Activated CD4-positive, alpha-beta memory T cell treated with anti-CD3 and anti-CD28 coated beads, Interleukin-2, amount 10 ng/mL, durations not matched to agents 7 days and 5 days (primary cell): Measurements from ENCODE around the gene TGFB3. TPM values are rescaled to one million over a fixed set of nuclear protein-coding genes. Genes with fewer than 3 reads are reported as not detected.

ENCODE experiments used
- CTCF ChIA-PET: fragments of 350-600 bp; sonication (Branson Sonifier 250); formaldehyde crosslinking; loops from one replicate; lab custom pipeline; 2021; ENCODE audit warnings: antibody characterized with exemption, inconsistent platforms; lab: Charles Lee
- POLR2A ChIA-PET: fragments of 350-600 bp; sonication (Branson Sonifier 250); formaldehyde crosslinking; loops from one replicate; lab custom pipeline; 2021; ENCODE audit warnings: antibody characterized with exemption; lab: Charles Lee
- DNase-seq: peaks from one replicate; pipeline ENCODE4 v3.0.0-alpha.2; 2020
- H3K27ac Mint-ChIP-seq: one replicate; pipeline ENCODE4 v1.8.0; 2021; ENCODE audit warnings: mild to moderate bottlenecking, mixed read lengths
- H3K27me3 Mint-ChIP-seq: one replicate; pipeline ENCODE4 v1.8.0; 2021; ENCODE audit warnings: mixed read lengths
- H3K36me3 Mint-ChIP-seq: one replicate; pipeline ENCODE4 v1.8.0; 2021; ENCODE audit warnings: low read depth, mixed read lengths
- H3K4me1 Mint-ChIP-seq: one replicate; pipeline ENCODE4 v1.8.0; 2021; ENCODE audit warnings: mixed read lengths
- H3K4me3 Mint-ChIP-seq: one replicate; pipeline ENCODE4 v1.8.0; 2021; ENCODE audit warnings: mild to moderate bottlenecking, mixed read lengths
- H3K9me3 Mint-ChIP-seq: one replicate; pipeline ENCODE4 v1.8.0; 2021; ENCODE audit warnings: mixed read lengths
- total RNA-seq, 2 experiments: library from RNA; stranded (reverse); gene quantifications; one replicate each; pipeline ENCODE4 v1.2.3, GENCODE V29; 2021

TGFB3 gene
- total RNA-seq, 2 experiments from 2014 or later, result 1.8 to 2.1 TPM

DNA sequence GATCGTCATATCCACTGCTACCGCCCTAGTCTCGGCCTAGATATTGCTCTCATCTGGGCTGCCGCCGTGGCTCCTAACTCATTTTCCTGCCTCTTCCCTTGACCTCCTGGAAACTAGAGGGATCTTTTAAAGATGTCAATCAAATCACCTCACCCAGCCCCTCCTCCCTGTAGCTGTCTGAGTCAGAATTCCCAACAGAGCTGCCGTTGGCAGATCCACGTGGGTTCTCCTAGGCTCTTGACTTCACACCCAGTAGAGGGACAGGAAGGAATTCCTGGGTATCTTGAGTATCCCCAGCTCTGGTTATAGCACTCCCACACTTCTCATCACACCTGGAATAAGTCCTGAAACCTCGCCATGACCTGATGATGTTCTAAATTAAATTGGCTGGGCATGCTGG is 11.9 kb downstream of the TGFB3 start:
- H3K4me3 Mint-ChIP-seq, result no peak overlapping the region
- DNase-seq, result no peak
- H3K27ac Mint-ChIP-seq, result no peak overlapping the region
- no peaks in the 10 kb centered on the region for H3K9me3 Mint-ChIP-seq
- H3K36me3 Mint-ChIP-seq, result no peaks in the 10 kb centered on the region
- CTCF ChIA-PET, result interaction anchor here (1.3 kb wide), 1 partner anchor 13 kb away, joined by 3 read pairs; no protein-coding TSS in a partner anchor
- POLR2A ChIA-PET, result no interaction called here
- no peaks in the 10 kb centered on the region for H3K4me1 Mint-ChIP-seq
- H3K27me3 Mint-ChIP-seq, result no peaks in the 10 kb centered on the region

DNA sequence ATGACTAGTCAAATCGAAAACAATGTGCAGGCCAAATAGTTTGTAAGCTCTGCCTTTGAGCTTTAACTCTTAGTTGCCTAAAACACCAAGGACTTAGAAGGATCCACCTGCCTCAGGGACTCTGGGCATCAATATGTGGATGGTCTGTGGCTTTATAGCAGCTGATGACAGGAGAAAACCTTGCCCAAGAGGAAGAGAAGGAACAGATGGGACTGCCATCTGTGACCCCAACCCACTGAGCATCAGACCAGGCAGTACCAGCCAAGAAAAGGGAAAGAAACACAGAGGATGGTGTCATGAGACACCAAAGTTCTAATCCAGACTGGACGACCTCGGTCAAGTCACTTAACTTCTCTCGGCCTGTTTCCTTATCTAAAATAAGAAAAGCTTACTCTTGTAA is 12.7 kb downstream of the TGFB3 start:
- Mint-ChIP-seq H3K9me3 (no peaks in the 10 kb centered on the region), H3K4me3 (no peak overlapping the region), H3K27me3 (no peaks in the 10 kb centered on the region), H3K4me1 (no peaks in the 10 kb centered on the region), H3K27ac (no peak overlapping the region), H3K36me3 (no peaks in the 10 kb centered on the region)
- ChIA-PET CTCF (interaction anchor here (1.3 kb wide), 1 partner anchor 14 kb away, joined by 3 read pairs; no protein-coding TSS in a partner anchor), POLR2A (no interaction called here)
- DNase-seq, result no peak

DNA sequence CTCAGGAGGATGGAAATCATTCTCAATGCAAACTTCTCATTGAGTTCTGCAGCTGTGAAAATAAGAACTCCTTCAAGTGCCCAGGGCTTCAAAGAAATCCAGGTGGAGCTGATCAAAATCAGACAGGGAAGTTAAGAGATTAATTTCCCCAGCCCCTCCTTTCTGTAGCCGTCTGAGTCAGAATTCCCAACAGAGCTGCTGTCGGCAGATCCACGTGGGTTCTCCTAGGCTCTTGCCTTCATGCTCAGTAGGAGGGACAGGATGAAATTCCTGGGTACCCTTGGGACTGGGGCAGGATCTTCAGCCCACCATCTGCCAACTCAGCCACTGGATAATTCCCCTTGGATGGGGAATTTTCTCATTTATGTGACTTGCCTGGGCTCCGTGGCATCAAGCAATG is 13.3 kb downstream of the TGFB3 start:
- POLR2A ChIA-PET, result no interaction called here
- H3K36me3 Mint-ChIP-seq, result no peaks in the 10 kb centered on the region
- H3K4me1 Mint-ChIP-seq, result no peaks in the 10 kb centered on the region
- DNase-seq, result no peak
- H3K27me3 Mint-ChIP-seq, result no peaks in the 10 kb centered on the region
- H3K9me3 Mint-ChIP-seq, result no peaks in the 10 kb centered on the region
- CTCF ChIA-PET, result no interaction called here
- H3K4me3 Mint-ChIP-seq, result no peak overlapping the region
- H3K27ac Mint-ChIP-seq, result no peak overlapping the region

GRCh38 chr14:75967866-75968265 is 13.9 kb downstream of the TGFB3 start:
- H3K27ac Mint-ChIP-seq, result no peak overlapping the region

DNA sequence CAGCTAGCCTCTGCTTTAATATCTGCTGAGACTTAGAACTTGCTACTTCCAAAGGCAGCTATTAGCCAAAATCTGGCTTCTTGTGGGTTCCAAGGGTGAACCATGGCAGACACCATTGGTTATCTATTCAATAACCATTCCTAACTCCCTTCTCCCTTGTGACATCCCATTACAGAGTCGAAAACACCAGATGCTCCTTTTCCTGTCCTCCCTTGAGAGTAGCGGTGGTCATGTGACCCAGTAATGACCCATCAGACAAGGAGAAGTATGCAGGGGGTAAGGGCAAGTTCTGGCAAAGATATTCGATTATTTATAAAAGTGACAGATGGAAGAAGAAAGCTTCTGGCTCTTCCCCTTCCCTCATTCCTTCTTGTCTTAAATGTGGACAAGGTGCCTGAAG is 20.1 kb downstream of the TGFB3 start:
- no peaks in the 10 kb centered on the region for H3K4me1 Mint-ChIP-seq
- H3K27me3 Mint-ChIP-seq, result no peaks in the 10 kb centered on the region
- H3K4me3 Mint-ChIP-seq, result no peak overlapping the region
- DNase-seq, result no peak
- ChIA-PET CTCF (no interaction called here), POLR2A (no interaction called here)
- H3K9me3 Mint-ChIP-seq, result no peaks in the 10 kb centered on the region
- H3K36me3 Mint-ChIP-seq, result no peaks in the 10 kb centered on the region
- H3K27ac Mint-ChIP-seq, result no peak overlapping the region

More at GRCh38 chr14:75967866-75968265, 13.9 kb downstream of the TGFB3 start:
- DNase-seq, result no peak
- Mint-ChIP-seq H3K4me1 (no peaks in the 10 kb centered on the region), H3K36me3 (no peaks in the 10 kb centered on the region), H3K9me3 (no peaks in the 10 kb centered on the region), H3K27me3 (no peaks in the 10 kb centered on the region), H3K4me3 (no peak overlapping the region)
- ChIA-PET CTCF (no interaction called here), POLR2A (no interaction called here)

DNA sequence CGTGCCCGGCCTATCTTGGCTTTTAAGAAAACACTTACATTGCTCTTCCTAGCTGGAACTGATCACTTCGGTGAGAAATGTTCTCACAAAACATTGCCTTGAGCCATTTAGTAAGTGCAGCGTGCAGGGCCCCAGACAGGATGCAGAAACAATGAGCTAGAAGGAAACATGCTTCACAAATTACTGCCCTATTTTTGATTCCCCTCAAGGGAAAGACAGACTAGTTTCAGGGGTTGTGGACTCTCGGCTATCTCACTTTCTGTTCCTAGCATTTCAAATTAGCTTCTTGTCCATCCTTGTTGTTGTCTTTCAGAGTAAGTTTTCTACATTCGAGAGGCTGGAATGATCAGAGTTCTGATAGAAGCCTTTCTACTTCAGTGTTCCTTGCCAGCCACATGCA is 21.6 kb downstream of the TGFB3 start:
- Mint-ChIP-seq H3K4me1 (no peaks in the 10 kb centered on the region), H3K9me3 (no peaks in the 10 kb centered on the region), H3K27me3 (no peaks in the 10 kb centered on the region), H3K36me3 (no peaks in the 10 kb centered on the region), H3K27ac (no peak overlapping the region), H3K4me3 (no peak overlapping the region)
- no peak for DNase-seq
- POLR2A ChIA-PET, result no interaction called here
- CTCF ChIA-PET, result no interaction called here

DNA sequence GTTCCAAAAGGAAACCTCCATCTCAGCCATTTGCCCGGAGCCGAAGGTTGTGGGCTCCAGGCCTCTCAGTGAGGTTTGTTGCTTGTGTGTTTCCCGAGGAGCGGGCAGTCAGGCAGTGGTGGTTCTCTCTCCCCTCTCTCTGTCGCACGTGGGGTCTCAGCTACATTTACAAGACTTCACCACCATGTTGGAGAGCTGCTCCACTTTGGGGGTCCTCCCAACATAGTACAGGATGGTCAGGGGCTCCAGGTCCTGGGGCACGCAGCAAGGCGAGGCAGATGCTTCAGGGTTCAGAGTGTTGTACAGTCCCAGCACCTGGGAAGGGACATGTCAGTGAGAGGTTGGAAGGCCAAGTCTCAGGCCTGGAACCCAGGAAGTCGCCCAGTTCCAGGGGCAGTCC is 22.8 kb downstream of the TGFB3 start:
- ChIA-PET POLR2A (no interaction called here), CTCF (interaction anchor here (1.1 kb wide), 1 partner anchor 52 kb away, joined by 3 read pairs; no protein-coding TSS in a partner anchor)
- Mint-ChIP-seq H3K4me3 (no peak overlapping the region), H3K27ac (no peak overlapping the region), H3K36me3 (no peaks in the 10 kb centered on the region), H3K9me3 (no peaks in the 10 kb centered on the region), H3K27me3 (no peaks in the 10 kb centered on the region), H3K4me1 (no peaks in the 10 kb centered on the region)
- no peak for DNase-seq

DNA sequence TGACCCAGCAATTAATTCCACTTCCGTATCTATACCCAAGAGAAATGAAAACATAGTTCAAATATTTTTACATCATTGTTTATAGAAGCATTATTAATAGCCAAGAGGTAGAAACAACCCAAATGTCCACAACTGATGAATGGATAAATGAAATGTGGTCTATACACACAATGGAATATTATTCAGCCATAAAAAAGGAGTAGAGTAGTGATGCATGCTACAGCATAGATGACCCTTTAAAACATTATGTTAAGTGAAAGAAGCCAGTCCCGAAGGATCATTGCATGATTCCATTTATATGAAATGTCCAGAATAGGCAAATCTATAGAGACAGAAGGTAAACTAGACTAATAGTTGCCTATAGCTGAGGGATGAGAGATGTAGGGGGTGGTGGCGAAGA is 29.3 kb downstream of the TGFB3 start:
- H3K36me3 Mint-ChIP-seq, result no peaks in the 10 kb centered on the region

DNA sequence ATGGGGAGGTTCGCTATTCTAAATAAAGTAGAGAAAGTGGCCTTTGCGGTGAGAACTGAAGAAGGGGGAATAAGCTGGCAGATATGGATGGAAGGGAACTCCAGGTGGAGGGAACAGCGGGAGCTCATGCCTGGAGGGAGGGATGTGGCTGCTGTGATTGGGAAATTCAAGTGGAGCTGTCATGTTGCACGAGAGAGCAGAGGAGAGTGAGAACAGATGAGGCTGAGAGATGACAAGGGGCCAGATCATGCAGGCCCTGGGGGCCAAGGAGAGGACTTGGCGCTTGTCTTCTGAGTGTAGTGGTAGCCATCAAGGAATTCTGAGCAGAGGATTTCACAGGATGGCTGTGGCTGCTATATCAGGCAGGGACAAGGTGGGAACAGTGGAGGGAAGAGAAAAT is 35.0 kb downstream of the TGFB3 start:
- no peaks in the 10 kb centered on the region for H3K27me3 Mint-ChIP-seq
- no peak overlapping the region for H3K4me3 Mint-ChIP-seq
- DNase-seq, result no peak
- ChIA-PET CTCF (interaction anchor here (0.8 kb wide), 1 partner anchor 177 kb away, joined by 3 read pairs; no protein-coding TSS in a partner anchor), POLR2A (no interaction called here)
- H3K9me3 Mint-ChIP-seq, result no peaks in the 10 kb centered on the region
- H3K27ac Mint-ChIP-seq, result no peak overlapping the region
- no peaks in the 10 kb centered on the region for H3K4me1 Mint-ChIP-seq
- no peaks in the 10 kb centered on the region for H3K36me3 Mint-ChIP-seq

More for the DNA sequence above, 29.3 kb downstream of the TGFB3 start:
- CTCF ChIA-PET, result no interaction called here
- no peaks in the 10 kb centered on the region for H3K27me3 Mint-ChIP-seq
- POLR2A ChIA-PET, result no interaction called here
- no peak overlapping the region for H3K4me3 Mint-ChIP-seq
- DNase-seq, result no peak
- no peak overlapping the region for H3K27ac Mint-ChIP-seq
- no peaks in the 10 kb centered on the region for H3K4me1 Mint-ChIP-seq
- no peaks in the 10 kb centered on the region for H3K9me3 Mint-ChIP-seq

DNA sequence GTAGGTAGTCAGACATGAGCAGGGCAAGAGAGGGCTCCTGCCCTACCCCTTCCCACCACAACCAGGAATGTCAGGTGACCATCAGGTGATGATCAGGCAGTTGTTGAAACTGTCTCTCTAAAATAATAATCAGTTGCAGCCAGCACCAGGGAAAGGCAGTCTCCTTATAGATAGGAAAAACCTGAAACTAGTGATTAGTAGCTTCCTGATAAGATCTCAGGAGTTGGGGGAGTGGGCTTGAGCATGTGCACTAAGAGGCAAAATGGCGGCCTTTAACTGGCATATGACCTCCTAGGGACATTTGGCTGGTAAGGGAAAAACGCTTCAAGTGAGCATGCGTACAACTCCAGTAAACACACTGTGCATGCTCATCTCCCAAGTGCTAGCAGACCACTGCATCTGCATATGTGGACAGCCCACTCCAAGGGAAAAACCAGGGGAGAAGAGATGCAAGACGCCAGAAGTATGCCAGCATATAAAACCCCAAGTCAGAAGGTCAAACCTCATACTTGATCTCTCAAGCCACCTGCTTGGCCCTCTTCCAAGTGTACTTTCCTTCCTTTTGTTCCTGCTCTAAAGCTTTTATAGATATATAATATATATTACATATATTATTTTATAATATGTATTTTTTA is 37.1 kb downstream of the TGFB3 start:
- no peak overlapping the region for H3K4me3 Mint-ChIP-seq
- no peaks in the 10 kb centered on the region for H3K4me1 Mint-ChIP-seq
- no peak overlapping the region for H3K27ac Mint-ChIP-seq
- ChIA-PET POLR2A (no interaction called here), CTCF (no interaction called here)
- H3K9me3 Mint-ChIP-seq, result no peaks in the 10 kb centered on the region
- no peaks in the 10 kb centered on the region for H3K27me3 Mint-ChIP-seq
- no peaks in the 10 kb centered on the region for H3K36me3 Mint-ChIP-seq
- no peak for DNase-seq

DNA sequence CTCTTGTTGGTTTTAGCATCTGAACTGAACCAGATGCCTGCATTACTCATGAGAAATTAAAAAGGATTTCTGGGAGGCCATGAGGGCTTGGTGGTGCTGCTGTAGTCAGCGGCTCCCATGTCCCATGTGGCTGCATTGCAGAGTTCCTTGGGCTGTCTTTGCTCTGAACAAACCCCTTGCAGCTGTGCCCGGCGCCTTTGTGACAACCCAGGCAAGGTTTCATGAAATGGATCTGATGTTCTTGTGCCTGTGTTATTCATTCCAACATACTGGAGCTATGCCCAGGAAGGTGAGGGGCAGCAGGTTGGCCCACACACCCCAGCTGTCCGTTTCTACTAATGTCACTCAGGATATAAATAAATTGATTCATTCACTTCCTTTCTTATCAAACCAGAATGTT is 40.8 kb downstream of the TGFB3 start:
- Mint-ChIP-seq H3K27me3 (no peaks in the 10 kb centered on the region), H3K36me3 (no peaks in the 10 kb centered on the region), H3K4me3 (no peak overlapping the region), H3K4me1 (no peaks in the 10 kb centered on the region), H3K9me3 (no peaks in the 10 kb centered on the region), H3K27ac (no peak overlapping the region)
- ChIA-PET CTCF (interaction anchor here (1.0 to 1.4 kb wide), 2 partner anchors 16 to 41 kb away, joined by 3 read pairs; partner anchors contain the start of gene TGFB3), POLR2A (no interaction called here)
- DNase-seq, result no peak

GRCh38 chr14:75939200-75939599 is 42.6 kb downstream of the TGFB3 start:
- no peaks in the 10 kb centered on the region for H3K4me1 Mint-ChIP-seq
- no peaks in the 10 kb centered on the region for H3K36me3 Mint-ChIP-seq
- ChIA-PET POLR2A (no interaction called here), CTCF (interaction anchor here (0.7 to 1.7 kb wide), 2 partner anchors 26 to 33 kb away, joined by 4 to 6 read pairs; no protein-coding TSS in a partner anchor)
- H3K27me3 Mint-ChIP-seq, result no peaks in the 10 kb centered on the region
- H3K9me3 Mint-ChIP-seq, result no peaks in the 10 kb centered on the region
- H3K4me3 Mint-ChIP-seq, result no peak overlapping the region
- no peak for DNase-seq
- no peak overlapping the region for H3K27ac Mint-ChIP-seq

DNA sequence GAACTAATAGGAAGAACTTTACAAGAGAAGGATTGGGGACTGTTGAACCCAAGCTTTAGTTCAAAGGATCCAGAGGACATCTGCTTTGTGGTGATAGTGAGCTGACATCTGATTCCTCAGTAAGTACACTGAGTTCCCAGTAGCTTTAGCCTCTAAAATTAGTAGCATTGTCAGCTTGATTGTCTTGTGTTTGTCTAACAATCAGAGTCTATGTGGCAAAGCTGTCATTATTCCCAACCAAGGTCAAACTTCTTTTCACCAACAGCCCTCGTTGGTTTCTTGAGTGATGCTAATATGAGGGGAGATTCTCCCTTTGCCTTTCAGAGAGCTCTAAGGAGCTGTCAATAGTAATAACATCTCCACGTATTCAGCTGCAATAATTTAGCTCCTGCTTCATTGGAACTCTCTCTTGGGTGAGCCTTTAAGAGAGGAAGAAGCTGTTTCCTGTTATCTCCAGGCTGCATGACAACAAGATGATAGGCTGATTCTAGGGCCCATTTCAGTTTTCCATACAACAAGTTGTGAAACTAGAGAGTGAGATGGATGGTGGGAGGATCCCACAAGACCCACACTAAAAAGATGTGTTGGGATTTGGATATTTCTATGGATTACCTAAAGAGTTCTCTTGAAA is 46.7 kb downstream of the TGFB3 start:
- H3K4me3 Mint-ChIP-seq, result no peak overlapping the region
- no peaks in the 10 kb centered on the region for H3K9me3 Mint-ChIP-seq
- no peak for DNase-seq
- ChIA-PET POLR2A (no interaction called here), CTCF (interaction anchor here (0.9 to 1.2 kb wide), 3 partner anchors 13 to 226 kb away, joined by 4 read pairs; no protein-coding TSS in a partner anchor)
- H3K36me3 Mint-ChIP-seq, result no peaks in the 10 kb centered on the region
- no peaks in the 10 kb centered on the region for H3K4me1 Mint-ChIP-seq
- no peaks in the 10 kb centered on the region for H3K27me3 Mint-ChIP-seq
- H3K27ac Mint-ChIP-seq, result no peak overlapping the region
